Measurements from ENCODE around the gene TMEM242.

DNA sequence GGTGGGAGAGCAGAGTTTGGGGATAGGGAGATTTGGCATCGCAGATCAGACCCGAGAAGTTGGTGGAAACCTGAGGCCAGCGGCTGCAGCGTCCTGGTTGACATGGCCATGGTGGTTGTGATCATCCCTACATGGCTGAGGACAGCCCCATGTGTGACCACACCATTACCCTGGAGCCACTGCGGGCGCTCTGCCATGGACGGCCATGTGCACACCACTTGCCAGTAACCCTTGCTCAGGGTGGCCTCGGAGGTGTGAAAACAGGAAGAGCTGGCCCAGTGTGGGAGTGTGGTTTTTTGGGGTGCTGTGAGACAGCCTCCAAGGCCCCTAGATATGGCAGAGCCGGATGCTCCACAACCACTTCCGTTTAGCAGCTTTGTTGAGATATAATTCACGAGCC lies 64.4 kb downstream of the TMEM242 start:
- TF ChIP-seq, protein P1, sequence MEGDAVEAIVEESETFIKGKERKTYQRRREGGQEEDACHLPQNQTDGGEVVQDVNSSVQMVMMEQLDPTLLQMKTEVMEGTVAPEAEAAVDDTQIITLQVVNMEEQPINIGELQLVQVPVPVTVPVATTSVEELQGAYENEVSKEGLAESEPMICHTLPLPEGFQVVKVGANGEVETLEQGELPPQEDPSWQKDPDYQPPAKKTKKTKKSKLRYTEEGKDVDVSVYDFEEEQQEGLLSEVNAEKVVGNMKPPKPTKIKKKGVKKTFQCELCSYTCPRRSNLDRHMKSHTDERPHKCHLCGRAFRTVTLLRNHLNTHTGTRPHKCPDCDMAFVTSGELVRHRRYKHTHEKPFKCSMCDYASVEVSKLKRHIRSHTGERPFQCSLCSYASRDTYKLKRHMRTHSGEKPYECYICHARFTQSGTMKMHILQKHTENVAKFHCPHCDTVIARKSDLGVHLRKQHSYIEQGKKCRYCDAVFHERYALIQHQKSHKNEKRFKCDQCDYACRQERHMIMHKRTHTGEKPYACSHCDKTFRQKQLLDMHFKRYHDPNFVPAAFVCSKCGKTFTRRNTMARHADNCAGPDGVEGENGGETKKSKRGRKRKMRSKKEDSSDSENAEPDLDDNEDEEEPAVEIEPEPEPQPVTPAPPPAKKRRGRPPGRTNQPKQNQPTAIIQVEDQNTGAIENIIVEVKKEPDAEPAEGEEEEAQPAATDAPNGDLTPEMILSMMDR (conservative IDR thresholded peaks at IDR 0.05 in 1 of 2, IDR thresholded peaks at IDR 0.05 in 1 of 2; ENCODE audit: extremely low read depth in 1 of 2, insufficient read depth in 1 of 2, low read depth in 1 of 2, low read length in 2 of 2) = no peak
- TF ChIP-seq EZH2 (IDR thresholded peaks at IDR 0.05; ENCODE audit: borderline replicate concordance, low read length) = no peak
